ENCODE results near the gene FIZ1.

FIZ1 gene

GRCh38 chr19:55635334-55635717 lies 36.0 kb upstream of the FIZ1 start:
- DNase-seq = no peak

DNA sequence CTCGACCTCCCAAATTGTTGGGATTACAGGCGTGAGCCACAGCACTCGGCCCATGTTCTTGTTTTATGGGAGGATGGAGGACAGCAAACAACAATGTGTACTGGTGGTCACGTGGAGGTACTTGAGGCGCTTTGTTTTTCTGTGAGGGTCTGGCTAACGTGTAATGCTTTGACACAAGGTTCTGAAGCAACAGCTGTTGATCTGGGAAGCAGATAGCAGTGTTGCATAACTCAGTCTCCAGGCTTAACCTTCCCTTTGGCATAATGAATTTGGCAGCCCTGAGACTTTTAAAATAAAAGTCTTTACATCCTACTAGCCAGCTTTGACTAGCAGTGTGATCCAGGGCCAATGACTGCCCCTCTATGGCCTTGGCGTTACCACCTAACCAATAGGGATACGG lies 34.5 kb upstream of the FIZ1 start:
- no peak for DNase-seq

DNA sequence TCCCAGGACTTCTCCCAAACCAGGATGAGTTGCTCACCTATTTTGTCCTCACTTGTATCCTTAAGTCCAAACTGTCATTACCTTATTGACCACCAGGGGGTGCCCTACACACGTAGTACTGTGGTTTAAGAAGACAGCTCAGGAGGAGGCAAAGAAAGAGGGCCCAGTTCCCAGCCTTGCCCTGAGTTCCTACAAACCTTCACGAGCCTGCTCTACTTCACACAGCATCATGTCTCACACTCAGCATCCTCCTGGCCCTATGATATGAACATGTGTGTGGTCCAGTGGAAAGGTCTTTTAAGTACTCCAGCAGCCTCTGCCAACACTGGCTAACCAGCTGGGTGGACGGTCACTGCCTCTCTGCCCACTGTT lies 33.1 kb upstream of the FIZ1 start:
- peak; percentile 84 for DNase-seq

DNA sequence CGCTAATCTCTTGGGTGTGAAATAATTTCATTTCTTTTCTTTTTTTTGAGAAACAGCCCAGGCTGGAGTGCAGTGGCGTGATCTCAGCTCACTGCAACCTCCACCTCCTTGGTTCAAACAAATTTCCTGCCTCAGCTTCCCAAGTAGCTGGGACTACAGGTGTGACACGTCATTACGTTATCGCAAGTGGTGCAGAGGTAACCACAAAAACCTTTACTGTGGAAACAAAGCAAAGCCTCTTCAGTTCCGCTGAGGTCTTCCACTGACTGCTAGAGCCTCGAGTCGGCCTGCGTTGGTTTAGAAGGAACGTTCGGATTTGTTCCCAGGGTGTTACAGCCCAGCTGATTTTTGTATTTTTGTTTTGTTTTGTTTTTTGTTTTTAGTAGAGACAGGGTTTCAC lies 27.0 kb upstream of the FIZ1 start:
- DNase-seq = no peak

GRCh38 chr19:55625004-55625326 lies 25.6 kb upstream of the FIZ1 start:
- no peak for DNase-seq

DNA sequence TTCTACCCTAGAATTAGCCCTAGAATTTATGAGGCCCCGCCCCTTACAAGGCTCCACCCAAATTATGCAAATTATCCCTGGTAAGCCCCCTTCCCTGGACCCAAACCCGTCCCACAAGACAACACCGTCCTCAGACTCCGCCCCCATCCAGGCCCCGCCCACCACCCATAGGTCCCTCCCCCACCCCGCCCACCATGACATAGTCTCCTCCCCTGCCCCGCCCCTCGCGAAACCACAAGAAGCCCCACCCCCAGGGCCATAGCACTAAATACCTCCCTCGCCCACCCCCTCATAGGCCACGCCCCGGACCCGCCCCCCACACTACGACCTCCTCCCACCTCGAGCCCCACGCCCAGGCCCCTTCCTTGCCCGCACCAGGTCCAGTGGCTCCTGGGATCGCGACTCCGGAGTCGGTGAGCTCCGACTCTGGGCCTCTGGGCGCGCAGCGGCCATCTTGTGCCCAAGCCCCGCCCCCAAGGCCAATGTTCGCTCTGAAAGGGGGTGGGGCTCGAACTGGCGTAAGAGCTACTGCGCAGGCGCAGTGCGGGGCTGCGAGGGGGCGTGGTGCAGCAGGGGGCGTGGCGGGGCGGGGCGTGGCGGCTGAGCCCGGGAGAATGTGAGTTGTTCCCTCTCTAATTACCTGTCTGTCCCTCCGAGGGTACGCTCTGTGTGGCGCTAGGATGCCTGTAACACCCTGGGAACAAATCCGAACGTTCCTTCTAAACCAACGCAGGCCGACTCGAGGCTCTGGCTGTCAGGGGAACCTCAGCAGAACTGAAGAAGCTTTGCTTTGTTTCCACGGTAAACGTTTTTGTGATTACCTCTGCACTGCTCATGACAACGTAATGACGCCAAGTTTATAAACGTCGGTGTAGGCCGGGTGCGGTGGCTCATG lies 25.0 kb upstream of the FIZ1 start, which contains the start of gene ZNF784:
Gene ZNF784, minus strand, starts transcription at position 458 of the 895 bp plus-strand sequence. Its CDS starts 5 bp downstream, at position 453.
- DNase-seq = peak; percentile 92

- DNase-seq = no peak
These were observed 24.2 kb upstream of the FIZ1 start for GRCh38 chr19:55623561-55623960.

GRCh38 chr19:55623130-55623529 lies 23.8 kb upstream of the FIZ1 start:
- DNase-seq = no peak

GRCh38 chr19:55622242-55622969 lies 23.1 kb upstream of the FIZ1 start:
- no peak for DNase-seq

DNA sequence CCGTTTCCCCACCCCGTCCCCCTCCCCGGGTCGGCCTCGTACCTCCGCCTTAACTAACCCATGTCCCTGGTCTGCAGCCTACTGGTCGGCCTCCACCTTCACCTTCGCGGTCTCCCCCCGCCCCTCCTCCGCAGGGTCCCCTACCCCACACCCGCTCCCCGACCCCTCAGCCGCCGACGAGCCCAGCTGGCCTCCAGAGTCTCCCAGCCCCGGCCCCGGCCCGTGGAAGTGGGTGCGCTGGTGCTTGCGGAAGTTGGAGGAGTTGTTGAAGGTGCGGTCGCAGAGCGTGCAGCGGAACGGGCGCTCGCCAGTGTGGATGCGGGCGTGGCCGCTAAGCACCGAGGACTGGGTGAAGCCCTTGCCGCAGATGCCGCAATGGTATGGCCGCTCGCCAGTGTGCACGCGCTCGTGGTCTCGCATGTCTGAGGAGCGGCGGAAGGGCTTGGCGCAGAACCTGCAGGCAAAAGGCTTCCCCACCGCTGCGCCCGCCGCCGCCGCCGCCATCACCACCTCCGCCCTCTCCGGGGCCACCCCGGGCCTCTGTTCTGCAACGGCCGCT lies 22.4 kb upstream of the FIZ1 start:
- DNase-seq = no peak

DNA sequence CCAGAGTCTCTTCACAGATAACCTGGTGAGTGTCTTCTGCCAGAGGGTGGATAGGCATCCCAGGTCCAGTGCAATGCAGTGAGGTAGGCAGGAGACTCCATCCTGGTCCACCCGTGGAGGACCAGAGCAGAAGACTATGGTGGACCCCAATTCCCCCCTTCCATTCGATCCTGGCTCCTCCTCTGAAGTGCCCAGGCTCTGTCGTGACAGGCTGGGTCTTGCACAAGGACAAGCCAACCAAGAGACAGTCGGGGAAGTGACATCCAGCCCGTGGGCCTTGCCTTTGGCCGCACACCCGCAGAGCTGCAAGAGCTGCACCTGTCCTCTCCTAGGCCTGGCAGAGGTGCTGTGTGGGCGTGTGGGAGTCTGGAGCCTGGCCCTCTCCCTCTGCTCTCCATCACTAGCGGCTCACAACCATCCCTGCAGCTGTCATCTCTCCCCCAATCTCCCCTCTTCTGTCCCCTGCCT lies 21.9 kb upstream of the FIZ1 start:
- no peak for DNase-seq

GRCh38 chr19:55620410-55621204 lies 21.3 kb upstream of the FIZ1 start:
- DNase-seq = peak; percentile 33

DNA sequence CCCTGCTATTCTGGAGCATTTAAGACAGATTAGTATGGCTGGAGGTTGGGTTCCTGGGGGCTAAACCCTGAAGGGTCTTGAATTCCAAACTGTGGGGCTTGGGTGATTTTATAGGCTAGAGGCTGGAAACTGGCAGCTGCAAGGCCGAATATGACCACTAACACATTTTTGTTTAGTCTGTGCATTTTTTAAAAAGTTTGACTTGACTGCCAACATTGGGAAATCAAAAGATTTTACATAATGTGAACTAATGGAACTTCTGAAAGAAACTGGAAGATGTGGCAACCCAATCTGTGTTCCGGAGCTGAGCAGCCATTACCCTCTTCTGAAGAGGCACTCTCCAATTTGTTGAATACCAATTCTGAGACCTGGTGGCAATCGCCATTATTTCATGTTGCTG lies 20.0 kb upstream of the FIZ1 start:
- no peak for DNase-seq

GRCh38 chr19:55618426-55618825 lies 19.1 kb upstream of the FIZ1 start:
- DNase-seq = no peak

DNA sequence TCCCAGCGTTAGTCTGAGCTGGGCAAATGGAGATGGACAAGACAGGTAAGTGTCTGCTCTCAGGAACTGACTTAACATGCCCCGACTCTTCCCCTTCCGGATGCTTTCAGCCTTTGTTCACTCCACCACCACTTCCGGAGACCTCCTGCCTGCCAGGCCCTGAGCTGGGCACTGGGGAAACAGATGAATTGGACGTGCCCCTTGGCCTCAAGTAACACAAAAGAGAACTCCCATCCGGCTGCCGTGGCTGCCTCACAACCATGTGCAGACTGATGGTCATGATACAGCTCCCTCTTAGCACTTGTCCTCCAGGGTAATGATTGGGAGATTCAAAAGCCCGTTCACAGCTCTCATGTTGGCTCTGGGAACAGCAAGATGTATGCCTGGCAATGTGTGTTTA lies 18.1 kb upstream of the FIZ1 start:
- no peak for DNase-seq

DNA sequence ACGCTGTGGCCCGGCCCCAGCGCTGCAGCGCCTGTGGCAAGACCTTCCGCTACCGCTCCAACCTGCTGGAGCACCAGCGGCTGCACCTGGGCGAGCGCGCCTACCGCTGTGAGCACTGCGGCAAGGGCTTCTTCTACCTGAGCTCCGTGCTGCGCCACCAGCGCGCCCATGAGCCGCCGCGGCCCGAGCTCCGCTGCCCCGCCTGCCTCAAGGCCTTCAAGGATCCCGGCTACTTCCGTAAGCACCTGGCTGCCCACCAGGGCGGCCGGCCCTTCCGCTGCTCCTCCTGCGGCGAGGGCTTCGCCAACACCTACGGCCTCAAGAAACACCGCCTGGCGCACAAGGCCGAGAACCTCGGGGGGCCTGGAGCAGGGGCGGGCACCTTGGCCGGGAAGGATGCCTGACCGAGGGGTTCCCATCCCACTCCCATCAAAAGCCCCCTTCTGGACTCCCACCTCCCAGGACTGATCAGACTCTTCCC lies 17.1 kb upstream of the FIZ1 start:
- DNase-seq = no peak

- no peak for DNase-seq
These were observed 16.5 kb upstream of the FIZ1 start for GRCh38 chr19:55615543-55616394.

GRCh38 chr19:55614711-55615542 lies 15.6 kb upstream of the FIZ1 start:
- no peak for DNase-seq

DNA sequence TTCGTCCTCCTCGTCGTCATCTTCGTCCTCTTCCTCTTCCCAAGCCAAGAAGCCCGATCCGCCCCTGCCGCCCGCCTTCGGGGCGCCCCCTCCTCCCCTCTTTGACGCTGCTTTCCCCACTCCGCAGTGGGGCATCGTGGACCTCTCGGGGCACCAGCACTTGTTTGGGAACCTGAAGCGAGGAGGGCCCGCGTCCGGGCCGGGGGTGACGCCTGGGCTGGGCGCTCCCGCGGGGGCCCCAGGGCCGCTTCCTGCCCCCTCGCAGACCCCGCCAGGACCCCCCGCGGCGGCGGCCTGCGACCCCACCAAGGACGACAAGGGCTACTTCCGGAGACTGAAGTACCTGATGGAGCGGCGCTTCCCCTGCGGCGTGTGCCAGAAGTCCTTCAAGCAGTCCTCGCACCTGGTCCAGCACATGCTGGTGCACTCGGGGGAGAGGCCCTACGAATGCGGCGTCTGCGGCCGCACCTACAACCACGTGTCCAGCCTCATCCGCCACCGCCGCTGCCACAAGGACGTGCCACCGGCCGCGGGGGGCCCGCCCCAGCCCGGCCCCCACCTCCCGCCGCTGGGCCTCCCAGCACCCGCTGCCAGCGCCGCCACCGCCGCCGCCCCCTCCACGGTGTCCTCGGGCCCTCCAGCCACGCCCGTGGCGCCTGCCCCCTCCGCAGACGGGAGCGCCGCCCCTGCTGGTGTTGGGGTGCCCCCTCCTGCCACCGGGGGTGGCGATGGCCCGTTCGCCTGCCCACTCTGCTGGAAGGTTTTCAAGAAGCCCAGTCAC lies 14.8 kb upstream of the FIZ1 start:
- no peak for DNase-seq

- no peak for DNase-seq
These were observed 14.1 kb upstream of the FIZ1 start for GRCh38 chr19:55613396-55613795.

All from activated naive CD4-positive, alpha-beta T cell treated with anti-CD3 and anti-CD28 coated beads, Interleukin-2, amount 50 U/mL, for 16 hours (primary cell).